Amygdala (tissue), 56 donors: ENCODE data around the gene ARL11.

Experiments used
- DNase-seq, 56 donors: peaks; one replicate each; lab custom pipeline; 2025; lab: John Stamatoyannopoulos, UW

ARL11 gene

GRCh38 chr13:49681842-49682435 is 53.6 kb downstream of the ARL11 start:
- DNase-seq: no peak
